HG03442 (cell line): ENCODE measurements around the gene ZSWIM5.
"Not testable (repeated sequence)": the region's sequence is repeated elsewhere in the genome, so short reads cannot be mapped to it uniquely, and the experiment has no call there.

Experiments
- ATAC-seq: cut with Tn5 transposase; IDR thresholded peaks from one replicate; pipeline ENCODE4 v1.9.1; 2021; ENCODE audit warnings: mild to moderate bottlenecking, moderate library complexity; ENCODE audit not compliant: unreplicated experiment

ZSWIM5 gene

GRCh38 chr1:45148209-45148825 is 58.1 kb downstream of the ZSWIM5 start:
- ATAC-seq = no peak

- no peak for ATAC-seq
Measured at GRCh38 chr1:45146833-45147232, 59.6 kb downstream of the ZSWIM5 start.

GRCh38 chr1:45141247-45142003 is 65.0 kb downstream of the ZSWIM5 start:
- ATAC-seq = no peak

GRCh38 chr1:45136984-45137383 is 69.4 kb downstream of the ZSWIM5 start:
- ATAC-seq = no peak

- no peak for ATAC-seq
Measured at GRCh38 chr1:45135316-45135715, 71.1 kb downstream of the ZSWIM5 start.

GRCh38 chr1:45134461-45134873 is 71.9 kb downstream of the ZSWIM5 start:
- no peak for ATAC-seq

GRCh38 chr1:45132719-45133118 is 73.7 kb downstream of the ZSWIM5 start:
- ATAC-seq = not testable (repeated sequence)

- no peak for ATAC-seq
Measured at GRCh38 chr1:45123358-45123757, 83.0 kb downstream of the ZSWIM5 start.

GRCh38 chr1:45122724-45123123 is 83.7 kb downstream of the ZSWIM5 start:
- no peak for ATAC-seq

- no peak for ATAC-seq
Measured at GRCh38 chr1:45117766-45118165, 88.6 kb downstream of the ZSWIM5 start.

- ATAC-seq = no peak
Measured at GRCh38 chr1:45116820-45117219, 89.6 kb downstream of the ZSWIM5 start.

GRCh38 chr1:45116340-45116739 is 90.1 kb downstream of the ZSWIM5 start:
- ATAC-seq = no peak

GRCh38 chr1:45115198-45115597 is 91.2 kb downstream of the ZSWIM5 start:
- ATAC-seq = not testable (repeated sequence)

- ATAC-seq = no peak
Measured at GRCh38 chr1:45112661-45113060, 93.7 kb downstream of the ZSWIM5 start.

- ATAC-seq = no peak
Measured at GRCh38 chr1:45111239-45111638, 95.2 kb downstream of the ZSWIM5 start.

- ATAC-seq = no peak
Measured at GRCh38 chr1:45107782-45108181, 98.6 kb downstream of the ZSWIM5 start.

- ATAC-seq = not testable (repeated sequence)
Measured at GRCh38 chr1:45106864-45107263, 99.5 kb downstream of the ZSWIM5 start.

GRCh38 chr1:45106156-45106545 is 100.3 kb downstream of the ZSWIM5 start:
- not testable (repeated sequence) for ATAC-seq

GRCh38 chr1:45105486-45106155 is 100.8 kb downstream of the ZSWIM5 start:
- not testable (repeated sequence) for ATAC-seq

- no peak for ATAC-seq
Measured at GRCh38 chr1:45103534-45103933, 102.9 kb downstream of the ZSWIM5 start.

GRCh38 chr1:45101947-45102346 is 104.5 kb downstream of the ZSWIM5 start:
- ATAC-seq = no peak

- not testable (repeated sequence) for ATAC-seq
Measured at GRCh38 chr1:45101528-45101927, 104.9 kb downstream of the ZSWIM5 start.
